Fibroblast of villous mesenchyme (primary cell): ENCODE data around the gene GRM8. TPM values are rescaled to one million over a fixed set of nuclear protein-coding genes. Genes with fewer than 3 reads are reported as not detected.

Experiments
- DNase-seq: peaks from one replicate; pipeline ENCODE4 v3.0.0-alpha.2; 2010; ENCODE audit warnings: low read depth
- H3K4me3 ChIP-seq: 2 replicates; pipeline ENCODE4 v1.5.1; 2011; ENCODE audit warnings: low read depth, mild to moderate bottlenecking, low read length
- total RNA-seq: library from RNA; depleted of rRNA; stranded (reverse); fragments of >200 nt; gene quantifications from 2 replicates; pipeline ENCODE4 v1.2.3, GENCODE V29; 2012
- TF ChIP-seq, protein P1 (sequence below): IDR thresholded peaks from 2 replicates; pipeline ENCODE4 v1.5.1; 2012; ENCODE audit warnings: low read depth, mild to moderate bottlenecking, low read length; ENCODE audit not compliant: insufficient read depth

GRM8 gene
- total RNA-seq, 1 donor: not detected

DNA sequence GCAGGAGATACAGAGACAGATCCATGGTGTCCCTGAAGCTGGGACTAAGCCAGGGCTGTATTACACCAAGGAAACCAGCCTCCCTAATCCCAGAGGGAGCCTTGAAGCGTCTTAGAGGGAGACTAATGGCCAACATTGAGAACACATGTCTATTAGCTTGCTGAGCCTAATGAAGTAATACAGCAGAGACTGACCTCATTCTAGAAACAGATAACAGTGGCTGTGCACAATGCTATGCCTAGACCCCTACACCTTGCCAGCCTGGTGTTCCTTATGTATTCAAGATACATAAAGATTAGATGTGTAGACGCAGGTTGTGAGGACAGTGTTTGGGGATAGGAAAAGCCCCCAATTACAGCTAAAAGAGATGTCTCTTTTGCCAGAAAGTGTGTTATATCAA is 19.1 kb downstream of the GRM8 start:
- TF ChIP-seq, protein P1, sequence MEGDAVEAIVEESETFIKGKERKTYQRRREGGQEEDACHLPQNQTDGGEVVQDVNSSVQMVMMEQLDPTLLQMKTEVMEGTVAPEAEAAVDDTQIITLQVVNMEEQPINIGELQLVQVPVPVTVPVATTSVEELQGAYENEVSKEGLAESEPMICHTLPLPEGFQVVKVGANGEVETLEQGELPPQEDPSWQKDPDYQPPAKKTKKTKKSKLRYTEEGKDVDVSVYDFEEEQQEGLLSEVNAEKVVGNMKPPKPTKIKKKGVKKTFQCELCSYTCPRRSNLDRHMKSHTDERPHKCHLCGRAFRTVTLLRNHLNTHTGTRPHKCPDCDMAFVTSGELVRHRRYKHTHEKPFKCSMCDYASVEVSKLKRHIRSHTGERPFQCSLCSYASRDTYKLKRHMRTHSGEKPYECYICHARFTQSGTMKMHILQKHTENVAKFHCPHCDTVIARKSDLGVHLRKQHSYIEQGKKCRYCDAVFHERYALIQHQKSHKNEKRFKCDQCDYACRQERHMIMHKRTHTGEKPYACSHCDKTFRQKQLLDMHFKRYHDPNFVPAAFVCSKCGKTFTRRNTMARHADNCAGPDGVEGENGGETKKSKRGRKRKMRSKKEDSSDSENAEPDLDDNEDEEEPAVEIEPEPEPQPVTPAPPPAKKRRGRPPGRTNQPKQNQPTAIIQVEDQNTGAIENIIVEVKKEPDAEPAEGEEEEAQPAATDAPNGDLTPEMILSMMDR: no peak
- H3K4me3 ChIP-seq: no peak overlapping the region
- no peak for DNase-seq

DNA sequence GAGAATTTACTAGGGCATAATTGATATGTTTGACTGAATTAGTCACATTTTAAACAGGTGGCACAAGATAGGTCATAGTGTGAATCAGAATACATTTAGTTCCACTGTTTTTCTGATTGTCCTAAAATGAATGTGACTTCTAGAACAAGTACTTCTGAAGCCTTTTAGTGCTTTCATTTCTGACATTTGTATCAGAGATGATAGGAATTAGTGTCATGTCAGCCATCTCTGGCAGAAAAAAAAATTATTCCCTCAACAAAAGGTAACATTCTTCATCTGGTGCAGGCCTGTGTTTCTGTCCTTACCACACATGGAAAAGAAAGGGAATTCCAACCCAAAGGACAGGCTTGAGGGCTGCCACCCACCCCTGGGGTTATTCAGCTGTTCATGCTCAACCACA is 21.3 kb downstream of the GRM8 start:
- no peak overlapping the region for H3K4me3 ChIP-seq
- DNase-seq: no peak
- TF ChIP-seq, protein P1: no peak

DNA sequence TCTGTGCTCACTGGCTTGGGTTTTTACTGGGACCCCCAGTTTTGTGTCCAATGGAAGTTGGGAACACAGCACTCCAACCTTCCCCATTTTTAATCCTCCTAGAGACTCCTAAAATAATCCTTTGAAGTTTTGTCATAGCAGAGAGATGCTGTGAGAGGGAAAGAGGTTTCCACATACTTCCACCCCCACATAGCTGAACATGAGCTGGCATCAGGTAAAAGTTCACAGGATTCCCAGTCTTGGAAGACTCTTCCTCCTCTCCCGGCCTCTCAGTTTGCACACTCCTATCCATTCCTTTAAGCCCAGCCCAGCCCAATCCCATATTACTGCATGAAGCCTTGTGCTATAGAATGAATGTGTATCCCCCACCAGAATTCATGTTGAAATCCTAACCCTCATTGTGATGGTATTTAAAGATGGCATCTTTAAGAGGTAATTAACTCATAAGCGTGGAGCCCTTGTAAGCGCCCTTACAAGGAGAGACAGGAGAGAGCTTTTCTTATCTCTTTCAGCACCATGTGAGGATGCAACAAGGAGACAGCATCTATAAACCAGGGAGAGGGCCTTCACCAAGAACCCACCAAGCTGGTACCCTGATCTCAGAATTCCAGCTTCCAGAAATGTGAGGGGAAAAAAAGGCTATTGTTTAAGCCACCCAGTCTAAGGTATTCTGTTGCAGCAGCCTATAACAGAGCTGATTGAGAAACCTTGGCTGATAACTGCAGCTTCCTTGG is 22.4 kb downstream of the GRM8 start:
- no peak overlapping the region for H3K4me3 ChIP-seq
- TF ChIP-seq, protein P1: no peak
- no peak for DNase-seq

DNA sequence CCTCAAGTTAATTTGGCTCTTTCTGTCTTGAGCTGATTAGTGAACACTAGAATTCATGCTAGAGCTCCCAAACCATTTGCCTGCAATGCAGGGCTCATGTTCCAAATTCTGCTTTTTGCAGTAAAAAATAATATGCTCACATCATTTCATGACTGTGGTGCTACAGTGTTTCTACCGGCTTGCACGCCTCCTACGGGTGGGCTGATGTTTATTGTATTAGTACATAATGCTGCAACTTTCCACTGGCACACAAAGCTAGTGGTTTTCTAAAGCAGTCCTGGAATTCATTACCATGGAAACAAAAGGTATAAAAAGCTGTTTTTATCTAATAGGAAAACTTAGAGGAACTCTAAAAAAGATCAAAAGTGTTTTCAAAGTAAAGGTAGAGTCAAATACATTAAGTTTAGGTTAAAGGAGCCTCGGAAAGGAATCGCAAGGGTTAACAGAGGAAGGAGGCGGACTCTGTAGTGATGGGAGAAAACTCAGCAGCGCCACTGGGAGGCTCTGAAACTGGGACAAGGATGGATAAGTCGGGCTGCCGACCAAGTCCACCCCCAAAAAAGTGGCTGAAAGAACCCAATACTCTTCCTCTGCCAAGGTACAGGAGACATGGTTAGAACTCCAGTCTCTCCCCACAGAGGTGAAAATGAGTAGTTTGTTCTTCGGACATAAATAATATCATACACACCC is 25.9 kb downstream of the GRM8 start:
- TF ChIP-seq, protein P1: no peak
- H3K4me3 ChIP-seq: no peak overlapping the region
- no peak for DNase-seq

GRCh38 chr7:127221731-127222130 is 31.0 kb downstream of the GRM8 start:
- H3K4me3 ChIP-seq: no peak overlapping the region
- DNase-seq: no peak
- TF ChIP-seq, protein P1: no peak

- TF ChIP-seq, protein P1: no peak
- no peak for DNase-seq
- no peak overlapping the region for H3K4me3 ChIP-seq
These were observed 37.6 kb downstream of the GRM8 start for GRCh38 chr7:127214956-127215718.
